ENCODE measurements around the gene TNFSF8. TPM values are rescaled to one million over a fixed set of nuclear protein-coding genes. Genes with fewer than 3 reads are reported as not detected.

The TNFSF8 gene
- total and polyA plus RNA-seq, 2 donors (not counting 3 experiments of a cell fraction or from before 2014, with no cell fraction given), result not detected

DNA sequence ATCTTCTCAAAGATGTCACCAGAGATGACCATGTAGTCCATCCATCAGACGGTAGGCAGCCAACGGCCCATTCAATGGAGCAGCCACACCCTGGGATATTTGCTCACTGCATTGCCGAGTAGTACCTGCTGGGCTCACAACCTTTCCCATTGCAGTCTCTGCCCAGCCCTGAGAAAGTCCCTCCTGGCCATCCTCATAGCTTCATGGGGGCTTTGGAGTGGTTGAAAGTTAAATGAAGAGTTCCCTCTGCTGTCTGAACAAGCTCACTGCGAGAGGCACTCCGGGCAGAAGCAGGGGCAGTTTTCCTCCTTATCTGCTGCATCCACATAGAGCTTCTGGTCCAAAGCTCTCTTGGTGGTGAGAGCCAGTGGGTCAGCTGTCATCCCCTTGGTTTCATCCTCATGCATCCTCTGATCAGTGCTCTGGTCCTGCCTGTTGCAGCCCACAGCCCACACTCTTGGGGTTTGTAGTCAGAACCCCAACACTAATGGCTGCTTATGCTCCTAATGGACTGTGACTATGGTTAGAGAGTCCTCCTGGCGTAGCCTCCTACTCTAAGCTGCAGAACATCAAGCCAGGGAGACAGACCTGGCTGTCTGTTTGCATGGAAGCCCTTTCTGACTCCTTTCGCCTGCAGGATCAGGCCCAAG is 23.3 kb downstream of the TNFSF8 start:
- H3K4me1 ChIP-seq (ENCODE audit: control insufficient read depth, extremely low read depth, insufficient read depth, low read length), result peaks cover 12% of the 10 kb centered on the region
- no peaks in the 10 kb centered on the region for H3K9me1 ChIP-seq (replicated peaks; ENCODE audit: control insufficient read depth, extremely low read depth, insufficient read depth, low read length)
- H2AFZ ChIP-seq (ENCODE audit: low read depth, low read length), result no peak overlapping the region
- intact Hi-C loops (cut with micrococcal nuclease) (loop anchor here (1.0 kb wide), 6 partner anchors 103 to 502 kb away; partner anchors contain the start of gene TEX48), dilution Hi-C loops (cut with MboI; ENCODE audit: extremely low pct_ligation_motif_present, low sequenced_read_pairs) (no loop called here)
- H3K4me2 ChIP-seq (ENCODE audit: insufficient read depth, low read length), result no peak overlapping the region
- H3K9me3 ChIP-seq (replicated peaks; ENCODE audit: control insufficient read depth, insufficient read depth, low read length), result no peaks in the 10 kb centered on the region
- no peak overlapping the region for H3K27ac ChIP-seq (ENCODE audit: insufficient read depth, low read depth, low read length)
- no peaks in the 10 kb centered on the region for H3K27me3 ChIP-seq (ENCODE audit: control insufficient read depth in 2 of 2, insufficient read depth in 2 of 2, low read length in 2 of 2)
- TF ChIP-seq EZH2 (IDR thresholded peaks at IDR 0.05; ENCODE audit: borderline replicate concordance, low read depth, low read length, severe bottlenecking), result no peak
- TF ChIP-seq, protein P1, sequence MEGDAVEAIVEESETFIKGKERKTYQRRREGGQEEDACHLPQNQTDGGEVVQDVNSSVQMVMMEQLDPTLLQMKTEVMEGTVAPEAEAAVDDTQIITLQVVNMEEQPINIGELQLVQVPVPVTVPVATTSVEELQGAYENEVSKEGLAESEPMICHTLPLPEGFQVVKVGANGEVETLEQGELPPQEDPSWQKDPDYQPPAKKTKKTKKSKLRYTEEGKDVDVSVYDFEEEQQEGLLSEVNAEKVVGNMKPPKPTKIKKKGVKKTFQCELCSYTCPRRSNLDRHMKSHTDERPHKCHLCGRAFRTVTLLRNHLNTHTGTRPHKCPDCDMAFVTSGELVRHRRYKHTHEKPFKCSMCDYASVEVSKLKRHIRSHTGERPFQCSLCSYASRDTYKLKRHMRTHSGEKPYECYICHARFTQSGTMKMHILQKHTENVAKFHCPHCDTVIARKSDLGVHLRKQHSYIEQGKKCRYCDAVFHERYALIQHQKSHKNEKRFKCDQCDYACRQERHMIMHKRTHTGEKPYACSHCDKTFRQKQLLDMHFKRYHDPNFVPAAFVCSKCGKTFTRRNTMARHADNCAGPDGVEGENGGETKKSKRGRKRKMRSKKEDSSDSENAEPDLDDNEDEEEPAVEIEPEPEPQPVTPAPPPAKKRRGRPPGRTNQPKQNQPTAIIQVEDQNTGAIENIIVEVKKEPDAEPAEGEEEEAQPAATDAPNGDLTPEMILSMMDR (IDR thresholded peaks at IDR 0.05; ENCODE audit: extremely low read depth in 1 of 2, insufficient read depth in 1 of 2, low read depth in 1 of 2, low read length in 2 of 2), result peak; percentile 80 to 85
- no peak for TF ChIP-seq FOS (IDR thresholded peaks at IDR 0.05; ENCODE audit: borderline replicate concordance, insufficient read depth, low read length)
- TF ChIP-seq JUN (IDR thresholded peaks at IDR 0.05; ENCODE audit: borderline replicate concordance, insufficient read depth, insufficient read length, low read depth), result no peak
- no peak for TF ChIP-seq MYC (IDR thresholded peaks at IDR 0.05; ENCODE audit: low read depth, low read length)
- TF ChIP-seq POLR2A (IDR thresholded peaks at IDR 0.05; ENCODE audit: low read depth, low read length), result no peak
- TF ChIP-seq, protein P2, sequence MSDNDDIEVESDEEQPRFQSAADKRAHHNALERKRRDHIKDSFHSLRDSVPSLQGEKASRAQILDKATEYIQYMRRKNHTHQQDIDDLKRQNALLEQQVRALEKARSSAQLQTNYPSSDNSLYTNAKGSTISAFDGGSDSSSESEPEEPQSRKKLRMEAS (IDR thresholded peaks at IDR 0.05; ENCODE audit: insufficient read depth, insufficient read length), result no peak
- TF ChIP-seq POLR2AphosphoS5 (IDR thresholded peaks at IDR 0.05; ENCODE audit: insufficient read depth, low read depth, low read length), result no peak
- no peaks in the 10 kb centered on the region for H4K20me1 ChIP-seq (replicated peaks; ENCODE audit: control insufficient read depth, extremely low read depth, insufficient read depth, low read length)
- H3K79me2 ChIP-seq (ENCODE audit: control insufficient read depth, insufficient read depth, low read length), result no peaks in the 10 kb centered on the region
- H3K36me3 ChIP-seq (ENCODE audit: control insufficient read depth in 2 of 2, extremely low read depth in 1 of 2, insufficient read depth in 2 of 2, low read length in 2 of 2), result no peaks in the 10 kb centered on the region
- CTCF ChIA-PET, result interaction anchor here (0.6 to 9.7 kb wide), 53 partner anchors 8 to 504 kb away, joined by 3 to 301 read pairs (median 5); partner anchors contain the start of genes TEX48 and TNFSF15
- FAIRE-seq (peak; percentile 92), DNase-seq (ENCODE audit: low read depth, low spot score) (peak; percentile 78)
- no peak overlapping the region for H3K9ac ChIP-seq (replicated peaks; ENCODE audit: extremely low read depth, insufficient read depth, low read length)
- no peak overlapping the region for H3K4me3 ChIP-seq (replicated peaks in 1 of 3; ENCODE audit: insufficient read depth in 1 of 3, low read depth in 1 of 3, low read length in 3 of 3)
- no TSS peak for BruUV-seq (replicated peaks)
- POLR2A ChIA-PET, result interaction anchor here (1.4 kb wide), 1 partner anchor 9 kb away, joined by 3 read pairs; no protein-coding TSS in a partner anchor
